Mucosa of rectum (tissue), 2 donors: ENCODE results near the gene FGD1.
A peak's percentile ranks its signal among the peaks of the same experiment; 100 is the strongest.

Experiments
- H3K27ac ChIP-seq, 2 donors: one replicate each; pipeline ENCODE4 v1.7.0; 2013; ENCODE audit warnings: inconsistent platforms in 2 of 2, low read depth in 2 of 2, low read length in 2 of 2
- H3K27me3 ChIP-seq, 2 donors: one replicate each; pipeline ENCODE4 v1.7.0; 2013; ENCODE audit warnings: low read length in 2 of 2; ENCODE audit not compliant: control insufficient read depth in 2 of 2, insufficient read depth in 2 of 2
- H3K36me3 ChIP-seq, 2 donors: one replicate each; pipeline ENCODE4 v1.7.0; 2013; ENCODE audit warnings: low read length in 2 of 2; ENCODE audit not compliant: control insufficient read depth in 2 of 2, insufficient read depth in 2 of 2
- H3K4me1 ChIP-seq, 2 donors: one replicate each; pipeline ENCODE4 v1.7.0; 2013; ENCODE audit warnings: low read length in 2 of 2, mild to moderate bottlenecking in 1 of 2; ENCODE audit not compliant: control insufficient read depth in 2 of 2, insufficient read depth in 2 of 2
- H3K4me3 ChIP-seq, 2 donors: one replicate each; pipeline ENCODE4 v1.7.0; 2013; ENCODE audit warnings: low read length in 2 of 2
- H3K9ac ChIP-seq, 2 donors: one replicate each; pipeline ENCODE4 v1.7.0; 2013; ENCODE audit warnings: low read length in 2 of 2, low read depth in 1 of 2, mild to moderate bottlenecking in 1 of 2
- H3K9me3 ChIP-seq, 2 donors: one replicate each; pipeline ENCODE4 v1.7.0; 2013; ENCODE audit warnings: low read length in 2 of 2; ENCODE audit not compliant: control insufficient read depth in 2 of 2
- donor health status: healthy.
- donor health status: Normal muscosa, but diverticular disease.

The FGD1 gene

GRCh38 chrX:54473993-54474859 lies 21.8 kb downstream of the FGD1 start:
- Histone ChIP-seq H3K27ac (no peak overlapping the region), H3K27me3 (no peaks in the 10 kb centered on the region), H3K4me1 (peaks cover 0 to 2% of the 10 kb centered on the region in 2 donors), H3K4me3 (no peak overlapping the region), H3K36me3 (no peaks in the 10 kb centered on the region), H3K9me3 (no peaks in the 10 kb centered on the region), H3K9ac (no peak overlapping the region)

GRCh38 chrX:54470054-54470760 lies 25.8 kb downstream of the FGD1 start:
- Histone ChIP-seq H3K27ac (no peak overlapping the region), H3K9ac (no peak overlapping the region), H3K4me1 (no peaks in the 10 kb centered on the region), H3K36me3 (no peaks in the 10 kb centered on the region), H3K9me3 (no peaks in the 10 kb centered on the region), H3K27me3 (no peaks in the 10 kb centered on the region), H3K4me3 (no peak overlapping the region)

GRCh38 chrX:54452920-54453319 lies 43.1 kb downstream of the FGD1 start:
- Histone ChIP-seq H3K4me3 (no peak overlapping the region), H3K27ac (no peak overlapping the region), H3K27me3 (no peaks in the 10 kb centered on the region), H3K9ac (no peak overlapping the region), H3K4me1 (no peaks in the 10 kb centered on the region), H3K36me3 (no peaks in the 10 kb centered on the region), H3K9me3 (no peaks in the 10 kb centered on the region)

- H3K9ac ChIP-seq = no peak overlapping the region
- H3K9me3 ChIP-seq = no peaks in the 10 kb centered on the region
- H3K27me3 ChIP-seq = no peaks in the 10 kb centered on the region
- H3K27ac ChIP-seq = no peak overlapping the region
- no peaks in the 10 kb centered on the region for H3K36me3 ChIP-seq
- H3K4me3 ChIP-seq = no peak overlapping the region
- no peaks in the 10 kb centered on the region for H3K4me1 ChIP-seq
These were observed 46.1 kb downstream of the FGD1 start for GRCh38 chrX:54449929-54450328.

- Histone ChIP-seq H3K27ac (no peak overlapping the region), H3K36me3 (peaks cover 0 to 11% of the 10 kb centered on the region in 2 donors), H3K4me1 (no peaks in the 10 kb centered on the region), H3K9ac (no peak overlapping the region), H3K27me3 (peaks cover 0 to 2% of the 10 kb centered on the region in 2 donors), H3K4me3 (no peak overlapping the region), H3K9me3 (no peaks in the 10 kb centered on the region)
These were observed 48.6 kb downstream of the FGD1 start for GRCh38 chrX:54447461-54447860.

- Histone ChIP-seq H3K9me3 (no peaks in the 10 kb centered on the region), H3K27me3 (peaks cover 0 to 4% of the 10 kb centered on the region in 2 donors), H3K36me3 (peaks cover 0 to 11% of the 10 kb centered on the region in 2 donors), H3K9ac (no peak overlapping the region), H3K4me1 (peaks cover 5 to 6% of the 10 kb centered on the region in 2 donors), H3K27ac (no peak overlapping the region), H3K4me3 (no peak overlapping the region)
These were observed 50.0 kb downstream of the FGD1 start for GRCh38 chrX:54446084-54446483.

GRCh38 chrX:54444752-54445151 lies 51.3 kb downstream of the FGD1 start:
- Histone ChIP-seq H3K9ac (no peak overlapping the region), H3K4me1 (peaks cover 6 to 7% of the 10 kb centered on the region in 2 donors), H3K27me3 (peaks cover 0 to 4% of the 10 kb centered on the region in 2 donors), H3K9me3 (no peaks in the 10 kb centered on the region), H3K36me3 (peaks cover 0 to 11% of the 10 kb centered on the region in 2 donors), H3K4me3 (no peak overlapping the region), H3K27ac (no peak overlapping the region)

- H3K36me3 ChIP-seq = peaks cover 0 to 11% of the 10 kb centered on the region in 2 donors
- peaks cover 0 to 4% of the 10 kb centered on the region in 2 donors for H3K27me3 ChIP-seq
- no peak overlapping the region for H3K9ac ChIP-seq
- H3K4me1 ChIP-seq = peaks cover 6 to 7% of the 10 kb centered on the region in 2 donors
- H3K4me3 ChIP-seq = no peak overlapping the region
- no peak overlapping the region for H3K27ac ChIP-seq
- H3K9me3 ChIP-seq = no peaks in the 10 kb centered on the region
These were observed 53.2 kb downstream of the FGD1 start for GRCh38 chrX:54442790-54443189.

GRCh38 chrX:54439960-54440871 lies 55.8 kb downstream of the FGD1 start, which contains the start of gene TSR2:
Gene TSR2, plus strand, starts transcription at chrX:54440404. Its CDS starts 18 bp downstream, at chrX:54440422.
- peak within 1 kb of the TSS in 1 of 2 donors; percentile 9 for H3K27ac ChIP-seq
- peaks cover 6 to 7% of the 10 kb centered on the region in 2 donors for H3K4me1 ChIP-seq
- H3K9ac ChIP-seq = peak within 1 kb of the TSS; percentile 56 to 73
- peak within 1 kb of the TSS; percentile 87 to 93 for H3K4me3 ChIP-seq
- H3K36me3 ChIP-seq = peaks cover 0 to 11% of the 10 kb centered on the region in 2 donors
- H3K9me3 ChIP-seq = no peaks in the 10 kb centered on the region
- peaks cover 0 to 4% of the 10 kb centered on the region in 2 donors for H3K27me3 ChIP-seq
